Measurements from ENCODE around the gene P3H2. TPM values are rescaled to one million over a fixed set of nuclear protein-coding genes. Genes with fewer than 3 reads are reported as not detected.
A peak's percentile ranks its signal among the peaks of the same experiment; 100 is the strongest.

The P3H2 gene
- total RNA-seq, 1 experiment from 2014 or later = 19.6 TPM

DNA sequence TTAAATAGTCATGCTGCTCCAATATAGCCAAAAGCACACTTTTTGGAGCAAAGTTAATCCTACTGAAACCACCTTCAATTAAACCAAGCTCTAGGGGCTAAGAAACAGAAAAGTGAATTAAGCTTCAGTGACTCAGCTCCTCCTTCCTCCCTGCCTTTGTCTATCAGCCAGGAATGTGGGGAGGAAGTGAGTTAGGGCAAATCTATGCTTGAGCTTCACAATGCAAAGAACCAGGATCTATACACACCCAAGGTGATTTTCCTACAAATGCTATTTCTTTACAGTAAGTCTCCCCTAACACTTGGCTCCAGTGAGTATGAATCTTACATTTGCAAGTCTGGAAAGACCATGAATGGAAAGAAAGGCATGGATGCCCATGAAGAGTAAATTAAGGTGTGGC, 212.1 kb downstream of the P3H2 start:
- Histone ChIP-seq H3K36me3 (ENCODE audit: insufficient read depth, low read length, poor library complexity, severe bottlenecking) (no peaks in the 10 kb centered on the region), H3K4me1 (ENCODE audit: insufficient read depth, low read length, poor library complexity, severe bottlenecking) (no peaks in the 10 kb centered on the region), H3K4me3 (ENCODE audit: low read depth, low read length, poor library complexity, severe bottlenecking) (no peak overlapping the region), H3K27me3 (replicated peaks; ENCODE audit: insufficient read depth, low read depth, low read length, poor library complexity) (no peaks in the 10 kb centered on the region), H3K27ac (ENCODE audit: low read depth, low read length, poor library complexity, severe bottlenecking) (no peak overlapping the region), H3K9me3 (ENCODE audit: low read depth, low read length, poor library complexity, severe bottlenecking) (no peaks in the 10 kb centered on the region)
- TF ChIP-seq EZH2 (IDR thresholded peaks at IDR 0.05; ENCODE audit: borderline replicate concordance, low read depth, low read length, poor library complexity, severe bottlenecking) = no peak
- TF ChIP-seq, protein P1, sequence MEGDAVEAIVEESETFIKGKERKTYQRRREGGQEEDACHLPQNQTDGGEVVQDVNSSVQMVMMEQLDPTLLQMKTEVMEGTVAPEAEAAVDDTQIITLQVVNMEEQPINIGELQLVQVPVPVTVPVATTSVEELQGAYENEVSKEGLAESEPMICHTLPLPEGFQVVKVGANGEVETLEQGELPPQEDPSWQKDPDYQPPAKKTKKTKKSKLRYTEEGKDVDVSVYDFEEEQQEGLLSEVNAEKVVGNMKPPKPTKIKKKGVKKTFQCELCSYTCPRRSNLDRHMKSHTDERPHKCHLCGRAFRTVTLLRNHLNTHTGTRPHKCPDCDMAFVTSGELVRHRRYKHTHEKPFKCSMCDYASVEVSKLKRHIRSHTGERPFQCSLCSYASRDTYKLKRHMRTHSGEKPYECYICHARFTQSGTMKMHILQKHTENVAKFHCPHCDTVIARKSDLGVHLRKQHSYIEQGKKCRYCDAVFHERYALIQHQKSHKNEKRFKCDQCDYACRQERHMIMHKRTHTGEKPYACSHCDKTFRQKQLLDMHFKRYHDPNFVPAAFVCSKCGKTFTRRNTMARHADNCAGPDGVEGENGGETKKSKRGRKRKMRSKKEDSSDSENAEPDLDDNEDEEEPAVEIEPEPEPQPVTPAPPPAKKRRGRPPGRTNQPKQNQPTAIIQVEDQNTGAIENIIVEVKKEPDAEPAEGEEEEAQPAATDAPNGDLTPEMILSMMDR (conservative IDR thresholded peaks at IDR 0.05; ENCODE audit: low read depth, low read length) = no peak
- BruUV-seq (replicated peaks) = no TSS peak
- intact Hi-C loops (cut with micrococcal nuclease; ENCODE audit: unreplicated experiment) = no loop called here
- POLR2A ChIA-PET (ENCODE audit: low non-redundant PET) = no interaction called here
- CTCF ChIA-PET = interaction anchor here (0.6 kb wide), 1 partner anchor 639 kb away, joined by 3 read pairs; no protein-coding TSS in a partner anchor
- peak; percentile 61 for DNase-seq (ENCODE audit: low spot score)

DNA sequence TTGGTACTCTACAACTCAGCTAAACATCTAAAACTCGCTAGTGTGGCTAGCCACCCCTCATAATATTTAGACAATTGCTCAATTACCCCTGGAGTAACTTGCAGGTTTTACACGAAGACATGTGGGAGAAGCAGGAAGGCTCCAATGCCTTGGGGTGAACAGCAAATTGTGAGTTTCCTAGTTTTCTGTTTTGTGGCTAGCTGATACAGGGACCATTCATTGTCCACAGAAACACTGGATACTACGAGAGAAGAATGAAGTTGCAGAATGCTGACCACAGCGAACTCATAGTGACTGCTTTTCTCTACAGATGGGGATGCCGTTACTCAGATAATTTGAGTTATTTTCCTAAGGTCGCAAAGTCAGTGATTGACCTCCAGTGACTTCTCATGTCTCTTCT, 212.9 kb downstream of the P3H2 start:
- DNase-seq (ENCODE audit: low spot score) = no peak
- TF ChIP-seq, protein P1 (conservative IDR thresholded peaks at IDR 0.05; ENCODE audit: low read depth, low read length) = no peak
- Histone ChIP-seq H3K4me3 (ENCODE audit: low read depth, low read length, poor library complexity, severe bottlenecking) (no peak overlapping the region), H3K4me1 (ENCODE audit: insufficient read depth, low read length, poor library complexity, severe bottlenecking) (no peaks in the 10 kb centered on the region), H3K9me3 (ENCODE audit: low read depth, low read length, poor library complexity, severe bottlenecking) (no peaks in the 10 kb centered on the region), H3K27me3 (replicated peaks; ENCODE audit: insufficient read depth, low read depth, low read length, poor library complexity) (no peaks in the 10 kb centered on the region), H3K27ac (ENCODE audit: low read depth, low read length, poor library complexity, severe bottlenecking) (no peak overlapping the region), H3K36me3 (ENCODE audit: insufficient read depth, low read length, poor library complexity, severe bottlenecking) (no peaks in the 10 kb centered on the region)
- intact Hi-C loops (cut with micrococcal nuclease; ENCODE audit: unreplicated experiment) = no loop called here
- ChIA-PET POLR2A (ENCODE audit: low non-redundant PET) (interaction anchor here (0.6 kb wide), 1 partner anchor 243 kb away, joined by 6 read pairs; no protein-coding TSS in a partner anchor), CTCF (no interaction called here)
- BruUV-seq (replicated peaks) = no TSS peak

Other genes starting within 250 kb of the P3H2 start
- gene CLDN1, start 201.5 kb upstream of the P3H2 start, total RNA-seq (2021) = 173 and 184 TPM in 2 replicates

All from A673 (cell line).